ENCODE results near the gene MRPL24. TPM values are rescaled to one million over a fixed set of nuclear protein-coding genes. Genes with fewer than 3 reads are reported as not detected.

The MRPL24 gene
- total RNA-seq, 2 donors from 2014 or later = 60.5 to 63.7 TPM

DNA sequence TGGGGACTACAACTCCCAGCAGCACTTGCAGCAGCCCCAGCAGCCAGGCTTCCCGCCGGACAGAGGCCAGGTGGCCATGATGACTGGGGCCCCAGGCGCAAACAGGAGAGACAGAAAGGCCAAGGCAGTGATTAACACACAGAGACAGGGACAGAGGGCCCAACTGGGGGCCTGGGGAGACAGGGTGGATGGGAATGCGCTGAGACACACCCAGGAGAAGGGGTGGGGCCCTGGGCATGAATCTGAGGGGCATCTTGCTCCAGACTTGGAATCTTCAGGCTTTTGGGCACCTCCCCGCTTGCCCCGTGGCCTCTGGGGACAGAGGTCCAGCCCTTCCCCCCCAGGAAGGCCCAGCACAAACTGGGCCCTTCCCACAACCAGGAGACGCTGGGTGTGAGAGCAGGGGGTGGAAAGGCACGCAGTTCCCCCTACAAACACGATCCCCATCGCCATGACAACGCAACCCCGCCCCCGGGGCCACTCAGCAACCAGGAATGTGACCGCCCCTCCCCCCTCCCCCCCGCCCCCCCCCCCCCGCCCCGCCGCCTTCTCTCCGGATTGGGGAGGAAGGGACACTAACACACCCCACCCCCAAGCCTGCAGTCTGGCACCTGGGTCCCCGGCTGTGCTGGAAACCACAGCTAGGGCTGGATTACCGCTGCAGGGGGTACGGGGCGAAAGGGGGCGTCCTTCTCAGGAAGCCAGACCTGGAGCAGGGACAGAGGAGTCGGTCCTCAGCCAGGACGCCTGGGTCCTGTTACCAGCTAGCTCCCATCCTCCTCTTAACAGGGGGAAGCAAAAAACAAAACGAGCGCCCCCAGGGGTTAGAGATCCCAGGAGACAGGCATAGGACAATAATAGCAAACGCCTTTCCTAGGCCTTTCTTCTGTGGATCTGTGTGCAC, 6.1 kb upstream of the MRPL24 start:
- intact Hi-C loops (cut with DNase I) = no loop called here
- peak; percentile 97 for DNase-seq (ENCODE audit: low spot score)

DNA sequence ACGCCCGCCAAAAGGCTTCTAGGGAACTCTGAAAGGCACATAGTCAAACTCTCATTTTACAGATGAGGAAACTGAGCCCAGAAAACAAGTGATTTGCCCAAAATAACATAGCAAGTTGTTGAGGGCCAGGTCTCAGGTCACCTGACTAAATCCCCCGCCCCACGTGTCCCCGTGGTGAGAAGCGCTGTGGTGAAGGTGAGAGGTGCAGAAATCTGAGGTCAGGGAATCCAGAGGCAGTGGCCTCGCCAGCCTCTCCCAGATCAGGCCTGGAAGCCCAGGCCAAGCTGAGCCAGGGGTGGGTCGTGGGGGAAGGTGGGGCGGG, 5.5 kb upstream of the MRPL24 start:
- intact Hi-C loops (cut with DNase I) = no loop called here
- no peak for DNase-seq (ENCODE audit: low spot score)

- intact Hi-C loops (cut with DNase I) = no loop called here
- DNase-seq (ENCODE audit: low spot score) = no peak
These were observed 5.0 kb upstream of the MRPL24 start for GRCh38 chr1:156745881-156746280.

- intact Hi-C loops (cut with DNase I) = no loop called here
These were observed 4.0 kb upstream of the MRPL24 start for GRCh38 chr1:156744786-156745419.

GRCh38 chr1:156744344-156744743, 3.5 kb upstream of the MRPL24 start:
- intact Hi-C loops (cut with DNase I) = no loop called here
- DNase-seq (ENCODE audit: low spot score) = peak; percentile 65

More at GRCh38 chr1:156744786-156745419, 4.0 kb upstream of the MRPL24 start:
- peak; percentile 58 for DNase-seq (ENCODE audit: low spot score)

- intact Hi-C loops (cut with DNase I) = no loop called here
- DNase-seq (ENCODE audit: low spot score) = no peak
These were observed 2.7 kb upstream of the MRPL24 start for GRCh38 chr1:156743367-156744302.

DNA sequence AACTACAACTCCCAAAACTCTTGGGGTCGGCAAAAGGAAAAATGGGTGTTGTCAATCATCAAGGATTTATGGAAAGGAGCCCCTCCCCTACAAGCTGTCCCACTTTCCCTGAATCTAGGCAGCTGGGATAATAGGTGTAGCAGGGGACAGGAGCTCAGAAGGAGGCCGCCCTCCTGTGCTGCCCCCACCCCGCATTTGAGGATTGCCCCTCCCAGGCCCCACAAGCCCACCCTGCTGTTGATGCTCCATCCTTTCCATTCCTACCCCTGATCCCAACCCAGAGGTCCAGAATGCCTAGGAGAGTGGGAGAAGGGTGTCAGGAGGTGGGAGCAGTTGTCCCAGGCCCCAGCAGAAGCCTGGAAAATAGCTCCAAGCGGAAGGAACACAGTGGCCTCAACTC, 1.9 kb upstream of the MRPL24 start:
- no peak for DNase-seq (ENCODE audit: low spot score)
- intact Hi-C loops (cut with DNase I) = no loop called here

GRCh38 chr1:156742017-156742416, 1.1 kb upstream of the MRPL24 start:
- intact Hi-C loops (cut with DNase I) = no loop called here
- no peak for DNase-seq (ENCODE audit: low spot score)

DNA sequence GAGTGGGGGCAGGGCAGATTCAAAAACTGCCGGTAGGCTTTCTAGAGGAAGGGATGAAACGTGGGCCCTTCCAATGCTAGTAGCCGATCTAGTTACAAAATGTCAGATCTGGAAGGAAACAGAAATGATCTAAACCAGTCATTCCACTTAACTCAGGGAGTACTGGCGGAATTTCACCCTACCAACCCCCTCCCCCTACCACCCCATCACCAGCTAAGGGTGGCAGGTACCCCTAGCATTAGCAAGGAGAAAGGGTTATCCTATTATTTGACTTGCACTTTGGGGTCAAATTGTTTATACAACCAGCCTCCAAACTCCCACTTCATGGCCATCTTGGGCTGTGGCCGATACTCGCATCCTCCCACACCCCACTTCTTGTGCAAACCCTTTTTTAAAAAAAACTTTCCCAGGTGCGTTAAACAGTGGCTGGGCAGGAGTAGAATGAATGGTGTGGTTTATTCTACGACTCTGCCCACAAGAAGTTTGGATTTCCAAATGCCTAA, 644 bp upstream of the MRPL24 start:
- no peak for DNase-seq (ENCODE audit: low spot score)
- intact Hi-C loops (cut with DNase I) = no loop called here

DNA sequence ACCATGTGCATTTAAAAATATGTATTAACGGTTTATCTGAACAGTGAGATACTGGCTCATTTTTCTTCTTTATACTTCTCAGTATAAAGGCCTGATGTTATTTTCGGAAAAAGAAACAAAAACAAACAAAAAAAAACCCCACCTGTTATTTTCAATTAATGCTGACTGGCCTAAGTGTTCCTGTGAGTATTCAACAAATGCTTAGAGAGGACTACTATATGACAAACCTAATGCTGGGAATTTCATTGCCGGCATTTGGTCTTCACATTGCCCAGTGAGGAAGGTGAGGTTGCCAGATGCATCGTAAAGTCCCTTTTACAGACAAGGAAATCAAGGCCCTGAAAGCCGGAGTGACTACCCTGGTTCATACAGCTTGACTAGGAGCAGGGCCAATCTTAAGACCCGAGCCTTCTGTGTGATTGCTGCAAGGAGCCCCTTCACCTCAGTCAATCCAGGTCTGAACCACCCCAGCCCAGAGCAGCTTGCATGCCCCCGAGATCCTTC, 599 bp downstream of the MRPL24 start:
- no peak for DNase-seq (ENCODE audit: low spot score)
- intact Hi-C loops (cut with DNase I) = no loop called here

DNA sequence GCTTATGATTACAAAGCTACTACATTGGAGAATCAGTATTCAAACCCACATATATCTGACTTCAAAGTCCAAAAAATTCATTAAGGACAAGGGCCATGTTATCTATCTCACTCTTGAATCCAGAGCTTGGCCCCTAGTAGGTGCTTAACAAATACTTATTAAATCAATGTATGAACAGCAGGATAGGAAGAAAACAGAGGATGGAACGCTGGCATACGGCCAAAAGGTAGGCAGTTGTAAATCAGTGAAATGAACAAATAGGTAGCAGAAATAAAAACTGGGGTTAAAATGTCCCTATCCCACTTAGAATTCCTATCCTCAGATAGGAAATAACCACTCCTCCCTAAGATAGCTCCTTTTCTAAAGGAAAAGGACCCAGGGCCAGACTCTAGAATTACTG, 2.0 kb downstream of the MRPL24 start:
- intact Hi-C loops (cut with DNase I) = no loop called here
- DNase-seq (ENCODE audit: low spot score) = no peak

GRCh38 chr1:156738407-156738806, 2.5 kb downstream of the MRPL24 start:
- intact Hi-C loops (cut with DNase I) = no loop called here
- no peak for DNase-seq (ENCODE audit: low spot score)

DNA sequence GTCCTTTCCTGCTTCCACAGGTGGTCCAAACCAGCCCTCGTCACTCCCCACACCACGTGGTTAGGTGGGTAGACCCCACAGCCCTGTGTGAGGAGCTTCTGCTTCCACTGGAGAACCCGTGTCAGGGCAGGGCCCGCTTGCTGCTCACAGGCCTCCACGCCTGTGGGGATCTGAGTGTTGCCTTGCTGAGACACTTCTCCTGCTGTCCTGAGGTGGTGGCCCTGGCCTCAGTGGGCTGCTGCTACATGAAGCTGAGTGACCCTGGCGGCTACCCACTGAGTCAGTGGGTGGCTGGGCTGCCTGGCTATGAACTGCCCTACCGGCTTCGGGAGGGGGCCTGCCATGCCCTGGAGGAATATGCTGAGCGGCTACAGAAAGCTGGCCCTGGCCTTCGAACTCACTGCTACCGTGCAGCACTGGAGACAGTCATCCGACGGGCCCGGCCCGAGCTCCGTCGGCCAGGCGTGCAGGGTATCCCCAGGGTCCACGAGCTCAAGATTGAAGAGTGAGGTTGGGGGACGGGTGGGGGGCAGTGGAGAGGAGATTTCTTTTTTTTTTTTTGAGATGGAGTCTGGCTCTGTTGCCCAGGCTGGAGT, 6.8 kb downstream of the MRPL24 start:
- intact Hi-C loops (cut with DNase I) = no loop called here
- no peak for DNase-seq (ENCODE audit: low spot score)

GRCh38 chr1:156728599-156729462, 12.1 kb downstream of the MRPL24 start, which contains the start of gene ISG20L2:
Gene ISG20L2 (minus strand): TSS chr1:156728766. CDS start chr1:156727652, 1,114 bp downstream.
- intact Hi-C loops (cut with DNase I) = no loop called here
- DNase-seq (ENCODE audit: low spot score) = peak; percentile 99

DNA sequence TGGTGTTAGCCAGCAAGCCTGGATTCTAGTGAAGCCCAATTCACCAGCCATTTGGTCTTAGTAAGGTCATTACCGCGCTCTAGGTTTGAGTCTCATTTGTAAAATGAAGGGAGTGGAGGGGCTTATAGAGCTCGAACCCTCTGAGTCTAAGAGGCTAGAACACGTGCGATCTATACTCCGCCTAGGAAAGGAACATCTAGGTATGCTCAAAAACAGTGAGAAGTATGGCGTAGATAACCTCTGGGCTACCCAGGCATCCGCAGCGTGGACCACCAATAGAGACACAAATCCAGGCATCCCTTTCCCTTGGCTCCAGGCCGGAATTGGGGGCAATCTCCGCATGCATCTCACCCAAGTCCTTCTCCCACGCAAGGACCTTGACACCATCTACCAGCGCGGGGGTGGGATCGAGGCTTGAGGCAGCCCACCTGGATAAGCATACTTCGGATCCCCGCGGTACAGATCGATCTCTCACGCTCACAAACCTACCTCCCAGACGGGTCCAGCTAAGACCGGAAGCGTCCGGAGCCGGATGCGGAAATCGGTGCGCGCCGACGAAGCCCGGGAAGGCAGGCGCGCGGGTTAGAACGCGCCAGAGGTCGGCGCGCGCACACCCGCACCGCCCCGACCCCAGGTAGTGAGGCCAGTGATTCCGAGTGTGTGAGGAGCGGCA, 12.8 kb downstream of the MRPL24 start, which contains the start of gene METTL25B:
Gene METTL25B, plus strand, starts transcription at position 544 of the 673 bp plus-strand sequence. CDS start 636 bp downstream, outside the sequence.
- DNase-seq (ENCODE audit: low spot score) = peak; percentile 96
- intact Hi-C loops (cut with DNase I) = loop anchor here in 1 of 2 donors (2.0 kb wide), 1 partner anchor 37 kb away; no protein-coding TSS in a partner anchor

GRCh38 chr1:156727492-156727891, 13.4 kb downstream of the MRPL24 start:
- no peak for DNase-seq (ENCODE audit: low spot score)
- intact Hi-C loops (cut with DNase I) = loop anchor here in 1 of 2 donors (2.0 kb wide), 1 partner anchor 37 kb away; no protein-coding TSS in a partner anchor

Data from posterior vena cava (tissue), 2 donors.